EL (cell line): ENCODE measurements around the gene CHAC2.
"Not testable (repeated sequence)": the region's sequence is repeated elsewhere in the genome, so short reads cannot be mapped to it uniquely, and the experiment has no call there.

ENCODE experiments used
- DNase-seq: peaks from one replicate; pipeline ENCODE4 v3.0.0-alpha.2; 2016

CHAC2 gene

DNA sequence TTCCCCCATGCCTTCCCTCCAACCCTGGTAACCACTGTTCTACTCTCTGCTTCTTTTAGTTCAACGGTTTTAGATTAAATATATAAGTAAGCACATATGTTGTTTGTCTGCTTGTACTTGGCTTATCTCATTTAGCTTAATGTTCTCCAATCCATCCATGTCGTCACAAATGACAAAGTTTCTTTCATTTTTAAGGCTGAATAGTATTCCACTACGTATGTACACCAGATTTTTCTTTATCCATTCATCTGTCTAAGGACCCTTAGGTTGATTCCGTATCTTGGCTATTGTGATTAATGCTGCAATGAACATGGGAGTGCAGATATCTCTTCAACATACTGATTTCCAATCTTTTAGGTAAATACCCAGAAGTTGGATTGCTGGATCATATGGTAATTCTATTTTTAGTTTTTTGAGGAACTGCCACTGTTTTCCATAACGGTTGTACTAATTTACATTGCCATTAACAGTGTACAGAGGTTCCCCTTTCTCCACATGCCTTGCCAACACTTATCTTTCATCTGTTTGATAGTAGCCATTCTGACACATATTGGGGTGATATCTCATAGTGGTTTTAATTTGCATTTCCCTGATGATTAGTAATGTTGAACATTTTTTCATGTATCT, 11.0 kb downstream of the CHAC2 start:
- no peak for DNase-seq

DNA sequence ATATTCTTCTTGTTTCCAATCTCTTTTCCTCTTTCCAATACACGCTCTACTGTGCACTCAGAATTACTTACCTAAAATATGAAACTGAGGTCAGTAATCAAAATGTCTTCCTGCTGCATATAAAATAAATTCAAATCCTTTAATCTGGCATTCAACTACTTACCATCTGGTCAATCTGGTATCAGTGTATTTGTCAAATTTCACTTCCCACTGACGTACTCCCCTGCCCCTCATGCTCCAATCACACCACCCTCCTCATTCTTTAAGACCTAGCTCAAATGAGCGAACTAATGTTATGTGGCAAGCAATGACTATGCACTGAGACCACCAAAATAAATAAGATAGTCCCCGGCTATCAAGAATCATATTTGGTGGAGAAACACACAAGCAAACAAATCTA, 12.5 kb downstream of the CHAC2 start:
- no peak for DNase-seq

DNA sequence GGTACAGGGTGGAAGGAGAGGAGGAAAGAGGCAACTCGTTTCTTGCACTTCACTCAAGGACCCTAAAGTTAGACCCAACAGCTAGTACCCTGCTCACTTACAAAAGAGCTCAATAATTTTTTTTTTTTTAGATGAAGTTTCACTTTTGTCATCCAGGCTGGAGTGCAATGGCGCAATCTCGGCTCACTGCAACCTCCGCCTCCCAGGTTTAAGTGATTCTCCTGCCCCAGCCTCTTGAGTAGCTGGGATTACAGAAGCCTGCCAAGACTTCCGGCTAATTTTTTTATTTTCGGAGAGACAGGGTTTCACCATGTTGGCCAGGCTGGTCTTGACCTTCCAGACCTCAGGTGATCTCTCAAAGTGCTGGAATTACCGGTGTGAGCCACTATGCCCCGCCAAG, 15.1 kb downstream of the CHAC2 start:
- no peak for DNase-seq

DNA sequence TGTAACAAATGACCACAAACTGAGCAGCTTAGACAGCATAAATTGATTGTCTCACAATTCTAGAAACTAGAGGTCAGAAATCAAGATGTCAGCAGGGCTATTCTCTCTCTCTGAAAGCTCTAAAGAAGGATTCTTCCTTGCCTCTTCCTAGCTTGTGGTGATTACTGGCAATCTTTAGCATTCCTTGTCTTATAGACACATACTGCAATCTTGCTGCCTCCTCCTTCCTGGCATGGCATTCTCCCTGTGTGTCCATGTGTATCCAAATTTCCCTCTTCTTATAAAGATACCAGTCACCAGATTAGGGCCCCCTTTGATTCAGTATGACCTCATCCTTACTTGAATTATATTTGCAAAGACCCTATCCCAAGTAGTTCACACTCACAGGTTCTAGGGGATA, 16.8 kb downstream of the CHAC2 start:
- peak; percentile 8 for DNase-seq

DNA sequence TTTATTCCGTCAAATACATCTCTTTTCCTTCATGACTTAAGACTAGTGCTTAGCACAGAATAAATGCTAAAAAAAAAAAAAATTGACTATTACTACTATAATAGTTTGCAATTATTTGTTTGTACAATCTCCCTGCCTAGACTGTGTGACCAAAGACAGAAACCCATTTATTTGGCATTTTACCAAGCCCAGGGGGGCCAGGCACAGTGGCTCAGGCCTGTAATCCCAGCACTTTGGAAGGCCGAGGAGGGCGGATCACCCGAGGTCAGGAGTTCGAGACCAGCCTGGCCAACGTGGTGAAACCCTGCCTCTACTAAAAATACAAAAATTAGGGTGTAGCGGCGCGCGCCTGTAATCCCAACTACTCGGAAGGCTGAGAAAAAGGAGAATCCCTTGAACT, 17.8 kb downstream of the CHAC2 start:
- peak; percentile 19 for DNase-seq

DNA sequence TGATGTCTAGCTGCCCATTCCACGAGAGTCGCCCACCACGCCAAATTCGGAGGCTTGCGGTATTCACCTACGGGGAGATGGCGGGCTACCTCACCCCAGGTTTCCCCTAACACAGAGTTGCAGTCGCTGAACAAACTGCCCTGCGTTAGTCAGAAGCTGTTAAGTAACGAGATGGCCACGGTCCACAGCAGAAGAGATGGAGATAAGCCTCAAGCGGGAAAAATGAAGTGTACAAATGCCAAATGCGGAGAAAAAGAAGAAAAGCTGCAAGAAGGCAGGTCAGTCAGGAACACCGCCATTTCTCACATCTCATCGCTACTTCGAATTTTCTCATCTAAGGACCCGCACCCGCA, 18.7 kb downstream of the CHAC2 start:
- no peak for DNase-seq

DNA sequence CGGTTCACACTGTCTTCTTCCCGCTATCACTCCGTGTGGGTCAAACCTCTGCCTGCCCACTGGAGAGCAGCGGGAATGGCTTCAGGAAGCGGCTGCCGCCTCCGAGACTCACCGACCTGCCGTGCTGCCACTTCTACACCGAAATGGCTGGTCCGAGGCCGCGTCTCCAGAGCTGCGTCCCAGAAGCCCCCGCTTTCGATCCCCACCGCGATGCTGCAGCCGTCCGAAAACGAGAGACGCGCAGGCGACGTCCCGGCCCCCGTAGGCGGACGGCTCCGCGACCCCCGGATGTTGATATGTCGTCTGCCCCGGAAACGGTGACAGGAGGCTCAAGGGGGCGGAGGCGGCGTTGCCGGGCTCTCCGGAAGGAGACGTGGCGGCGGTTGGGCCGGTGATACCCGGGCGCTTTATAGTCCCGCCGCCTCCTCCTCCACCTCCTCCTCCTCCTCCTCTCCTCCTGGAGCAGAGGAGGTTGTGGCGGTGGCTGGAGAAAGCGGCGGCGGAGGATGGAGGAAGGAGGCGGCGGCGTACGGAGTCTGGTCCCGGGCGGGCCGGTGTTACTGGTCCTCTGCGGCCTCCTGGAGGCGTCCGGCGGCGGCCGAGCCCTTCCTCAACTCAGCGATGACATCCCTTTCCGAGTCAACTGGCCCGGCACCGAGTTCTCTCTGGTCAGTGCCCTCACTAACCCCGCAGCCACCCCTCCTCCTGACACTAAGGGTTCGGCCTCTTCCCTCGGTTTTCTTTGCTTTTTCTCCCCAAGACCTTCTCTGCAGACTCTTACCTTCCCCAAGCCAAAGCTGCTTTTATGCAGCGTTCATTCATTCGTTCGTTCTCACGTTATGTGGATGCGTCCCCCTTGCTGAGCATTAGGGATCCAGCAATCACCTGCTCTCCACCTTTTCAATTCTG, 19.4 kb downstream of the CHAC2 start, which contains the start of the genes ASB3 and ERLEC1:
Gene ASB3 (minus strand): TSS at position 249 of the 909 bp plus-strand sequence. CDS start 21,381 bp downstream, outside the sequence.
Gene ERLEC1 (plus strand): TSS at position 340 of the 909 bp plus-strand sequence. CDS start 167 bp downstream, at position 507.
- DNase-seq = peak; percentile 84

DNA sequence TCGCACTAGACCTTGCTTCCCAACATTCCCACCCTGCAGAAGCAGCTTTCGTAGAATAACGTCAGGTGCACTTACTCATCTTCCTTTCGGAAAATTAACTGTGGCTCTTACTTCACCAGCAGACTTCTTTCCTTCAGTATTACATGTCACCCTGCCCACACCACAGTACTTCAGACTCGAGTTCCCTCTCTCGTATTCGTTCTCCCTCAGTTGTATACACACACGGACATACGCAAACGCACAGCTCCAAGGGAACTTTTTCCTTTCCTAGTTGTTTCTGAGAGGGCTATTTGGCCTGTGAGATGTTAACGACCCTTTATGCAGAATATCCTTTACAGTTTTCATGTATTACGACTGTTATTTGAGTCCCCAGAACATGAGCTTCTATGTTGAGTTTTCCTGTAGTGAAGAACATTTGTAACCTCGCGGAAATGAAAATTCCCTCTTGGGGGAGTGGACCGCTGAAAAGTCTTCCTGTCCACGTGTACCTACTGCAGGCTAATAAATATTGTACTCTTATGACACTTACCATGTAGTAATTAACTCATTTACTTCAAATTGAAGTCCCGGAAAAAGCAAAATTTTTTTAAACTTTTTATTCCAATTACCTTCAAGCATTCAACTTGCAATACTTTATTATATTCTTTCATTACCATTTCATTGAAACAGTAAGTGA, 20.1 kb downstream of the CHAC2 start:
- DNase-seq = peak; percentile 35

DNA sequence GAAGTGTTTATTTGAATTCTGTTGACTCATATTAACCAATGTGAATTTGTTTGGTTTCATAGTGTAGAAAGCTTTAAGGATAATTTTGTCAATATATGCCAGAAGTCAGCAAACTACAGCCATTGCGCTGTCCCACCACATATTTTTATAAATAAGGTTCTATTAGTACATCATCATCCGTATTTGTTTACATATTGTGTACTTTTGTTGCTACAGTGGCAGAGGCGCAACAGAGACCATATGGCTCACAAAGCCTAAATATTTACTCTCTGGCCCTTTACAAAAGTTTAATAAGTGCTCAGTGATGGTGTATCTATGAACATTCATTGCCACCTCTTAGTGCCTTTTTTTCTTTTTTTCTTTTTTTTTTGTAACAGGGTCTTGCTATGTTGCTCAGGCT, 25.7 kb downstream of the CHAC2 start:
- no peak for DNase-seq

DNA sequence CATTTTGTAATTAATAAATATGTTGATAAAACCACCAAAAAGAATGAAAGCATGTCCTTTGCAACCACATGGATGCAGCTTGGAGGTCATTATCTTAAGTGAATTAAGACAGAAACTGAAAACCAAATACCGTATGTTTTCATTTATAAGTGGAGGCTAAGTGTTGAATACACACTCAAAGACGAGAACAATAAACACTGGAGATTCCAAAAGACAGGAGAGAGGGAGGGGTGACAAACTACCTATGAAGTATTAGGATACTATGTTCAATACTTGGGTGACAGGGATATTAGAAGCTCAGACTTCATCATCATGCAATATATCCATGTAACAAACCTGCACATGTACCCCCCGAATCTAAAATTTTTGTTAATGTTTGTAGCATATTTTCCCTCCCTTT, 26.2 kb downstream of the CHAC2 start:
- DNase-seq = no peak

DNA sequence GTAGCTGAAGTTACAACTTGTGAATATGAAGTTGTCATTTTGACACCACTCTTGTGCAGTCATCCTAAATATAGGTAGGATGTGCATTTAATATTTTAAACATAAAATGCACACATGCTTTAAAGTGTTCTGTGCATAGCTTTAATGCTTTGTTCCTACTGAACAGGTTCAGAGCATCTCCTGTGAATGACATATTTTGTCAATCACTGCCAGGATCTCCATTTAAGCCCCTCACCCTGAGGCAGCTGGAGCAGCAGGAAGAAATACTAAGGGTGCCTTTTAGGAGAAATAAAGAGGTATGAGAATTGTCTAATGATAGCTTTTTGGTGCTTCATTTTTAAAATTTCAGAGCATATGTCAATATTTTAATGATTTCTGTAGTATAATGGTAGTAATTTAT, 33.9 kb downstream of the CHAC2 start:
- no peak for DNase-seq

DNA sequence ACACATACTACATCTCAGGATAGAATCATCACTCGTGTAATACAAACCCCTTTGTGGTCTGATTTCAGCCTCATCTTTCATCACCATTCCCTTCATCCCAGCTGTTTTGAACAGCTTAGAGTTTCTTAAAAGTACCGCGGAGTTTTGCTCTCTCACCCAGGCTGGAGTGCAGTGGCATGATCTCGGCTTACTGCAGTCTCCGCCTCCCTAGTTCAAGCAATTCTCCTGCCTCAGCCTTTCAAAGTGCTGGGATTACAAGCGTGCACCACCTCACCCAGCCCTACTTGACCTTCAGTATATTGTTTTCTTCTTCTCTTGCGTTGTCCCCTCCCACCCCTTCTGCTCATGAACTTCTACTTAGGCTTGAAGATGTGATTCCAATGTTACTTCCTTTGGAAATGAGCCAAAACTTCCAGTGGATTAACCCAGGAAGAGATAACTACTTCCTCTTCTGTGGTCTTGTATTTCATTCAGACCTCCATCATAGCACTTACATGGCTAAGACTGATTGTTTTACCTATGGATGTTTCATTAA, 35.1 kb downstream of the CHAC2 start:
- no peak for DNase-seq

DNA sequence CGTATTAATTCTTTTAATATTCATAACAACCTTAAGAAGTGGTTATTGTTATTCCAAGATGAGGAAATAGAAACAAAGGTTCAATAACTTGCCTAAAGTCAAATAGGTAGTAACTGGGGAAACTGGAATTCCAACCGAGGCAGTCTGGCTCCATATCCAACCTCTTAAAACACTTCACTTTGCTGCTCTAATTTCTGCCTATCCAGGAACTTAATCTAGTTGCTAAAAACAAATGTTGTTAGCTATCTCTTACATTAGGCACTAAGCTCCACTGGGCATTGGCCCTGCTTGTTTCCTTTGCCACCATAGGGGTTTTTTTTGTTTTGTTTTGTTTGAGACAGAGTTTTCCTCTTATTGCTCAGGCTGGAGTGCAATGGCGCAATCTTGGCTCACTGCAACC, 44.0 kb downstream of the CHAC2 start:
- DNase-seq = no peak

DNA sequence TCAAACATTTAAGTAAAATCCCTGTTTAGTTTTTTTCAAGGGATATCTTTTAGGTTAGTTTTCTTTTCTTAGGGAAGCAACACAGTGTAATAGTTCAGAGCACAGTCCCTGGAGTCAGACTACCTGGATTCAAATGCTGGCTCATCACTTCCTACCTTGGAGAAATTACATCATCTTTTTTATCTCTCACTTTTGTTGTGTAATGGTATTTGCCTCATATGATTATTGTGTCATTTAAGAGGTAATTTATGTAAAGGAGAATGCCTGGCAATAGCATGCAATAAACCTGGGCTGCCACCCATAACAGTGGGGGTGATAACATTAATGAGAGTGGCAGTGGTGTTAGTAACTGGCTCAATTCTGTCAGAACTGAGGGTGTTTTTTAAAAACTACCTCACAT, 45.5 kb downstream of the CHAC2 start:
- DNase-seq = no peak

DNA sequence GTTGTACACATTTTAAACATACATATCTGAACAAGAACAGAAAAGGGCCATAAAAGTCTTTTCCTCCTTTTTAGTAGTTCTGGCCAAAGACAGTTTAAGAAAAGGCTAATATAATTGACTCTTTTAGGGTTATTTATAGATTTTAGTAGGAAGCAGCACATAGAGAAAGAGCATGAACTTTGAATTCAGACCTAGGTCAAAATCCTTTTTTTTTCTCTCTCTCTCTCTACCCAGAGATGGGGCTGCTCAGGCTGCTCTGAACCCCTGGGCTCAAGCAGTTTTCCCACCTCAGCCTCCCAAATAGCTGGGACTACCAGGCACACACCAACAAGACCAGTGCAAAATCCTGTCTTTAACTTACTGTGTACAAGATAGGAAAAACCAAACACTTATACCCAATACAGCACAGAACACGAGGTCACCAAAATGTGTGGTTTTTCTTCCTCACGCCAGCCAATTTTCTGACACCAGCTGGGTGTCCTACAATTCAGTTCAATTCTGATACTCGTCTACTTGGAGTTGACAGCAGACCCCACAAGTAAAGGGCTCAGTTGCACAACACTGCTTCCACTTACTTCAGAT, 51.3 kb downstream of the CHAC2 start:
- no peak for DNase-seq

DNA sequence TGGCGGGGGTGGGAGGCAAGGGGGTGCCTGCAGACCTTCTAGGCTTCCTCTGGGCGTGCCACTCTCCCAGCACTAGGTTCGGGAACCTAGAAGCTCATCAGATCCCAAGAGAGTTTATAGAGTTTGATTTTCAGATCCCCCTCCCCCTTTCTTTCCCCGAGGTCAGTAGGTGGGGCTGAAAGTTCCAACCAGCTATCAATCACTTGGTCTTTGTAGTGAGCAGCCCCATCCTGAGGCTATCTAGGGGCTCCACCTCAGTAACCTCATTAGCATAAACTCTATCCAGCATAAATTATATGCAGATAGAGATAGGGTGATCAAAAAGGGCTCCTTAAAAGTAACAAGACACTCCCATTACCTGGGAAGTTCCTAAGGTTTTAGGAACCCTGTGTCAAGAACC, 52.0 kb downstream of the CHAC2 start:
- DNase-seq = no peak

DNA sequence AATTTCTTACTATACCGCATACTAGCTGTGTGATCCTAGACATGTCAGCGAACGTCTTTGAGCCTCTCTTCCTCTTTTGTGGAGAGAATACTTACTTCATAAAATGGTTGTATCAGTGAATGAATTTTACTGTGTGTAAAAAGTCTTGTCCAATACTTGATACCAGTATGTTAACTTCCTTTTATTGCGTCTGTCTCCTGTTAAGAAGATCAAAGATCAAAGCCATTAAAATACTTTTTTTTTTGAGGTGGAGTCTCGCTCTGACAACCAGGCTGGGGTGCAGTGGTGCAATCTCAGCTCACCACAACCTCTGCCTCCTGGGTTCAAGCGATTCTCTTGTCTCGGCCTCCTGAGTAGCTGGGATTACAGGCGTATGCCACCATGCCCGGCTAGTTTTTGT, 52.4 kb downstream of the CHAC2 start:
- no peak for DNase-seq

DNA sequence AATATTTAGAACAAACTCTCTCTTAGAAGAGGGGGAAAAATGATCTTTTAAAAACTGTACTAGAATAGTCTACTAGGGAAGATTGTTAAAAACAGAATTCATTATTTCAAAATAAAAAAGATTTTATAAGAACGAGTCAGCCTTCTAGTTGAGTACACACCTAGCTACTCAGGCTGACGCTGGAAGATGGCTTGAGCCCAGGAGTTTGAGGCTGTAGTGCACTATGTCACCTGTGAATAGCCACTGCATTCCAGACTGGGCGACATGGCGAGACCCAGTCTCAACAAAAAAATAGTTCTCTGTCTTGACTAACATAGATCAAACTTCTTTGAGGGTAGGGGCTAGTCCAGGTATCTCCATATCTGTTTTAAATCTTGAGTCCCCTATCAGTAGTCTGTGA, 53.1 kb downstream of the CHAC2 start:
- no peak for DNase-seq

DNA sequence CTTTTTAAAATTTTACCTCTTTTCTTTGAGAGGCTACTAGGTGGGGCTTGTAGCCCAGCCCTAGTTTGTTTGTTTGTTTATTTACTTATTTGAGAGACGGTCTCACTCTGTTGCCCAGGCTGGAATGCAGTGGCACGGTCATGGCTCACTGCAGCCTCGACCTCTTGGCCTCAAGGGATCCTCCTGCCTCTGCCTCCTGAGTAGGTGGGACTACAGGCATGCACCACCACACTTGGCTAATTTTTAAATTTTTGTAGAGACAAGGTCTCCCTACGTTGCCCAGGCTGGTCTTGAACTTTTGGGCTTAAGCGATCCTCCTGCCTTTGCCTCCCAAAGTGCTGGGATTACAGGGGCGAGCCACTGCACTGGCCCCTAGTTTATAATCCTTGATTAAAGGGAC, 54.2 kb downstream of the CHAC2 start:
- DNase-seq = no peak

DNA sequence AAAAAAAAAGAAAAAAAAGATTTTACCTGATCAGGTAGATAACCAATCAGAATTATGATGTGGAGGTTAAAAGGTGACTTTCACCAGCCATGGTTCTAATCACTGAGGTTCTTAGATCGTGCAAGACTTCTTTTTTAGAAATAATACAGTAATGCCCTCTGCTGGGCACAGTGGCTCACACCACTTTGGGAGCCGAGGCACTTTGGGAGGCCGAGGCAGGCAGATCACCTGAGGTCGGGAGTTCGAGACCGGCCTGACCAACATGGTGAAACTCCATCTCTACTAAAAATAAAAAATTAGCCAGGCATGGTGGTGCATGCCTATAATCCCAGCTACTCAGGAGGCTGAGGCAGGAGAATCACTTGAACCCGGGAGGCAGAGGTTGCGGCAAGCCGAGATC, 56.0 kb downstream of the CHAC2 start:
- DNase-seq = not testable (repeated sequence)
